NCI-H2107 (cell line): ENCODE measurements around the gene AP3S2.
"Not testable (repeated sequence)": the region's sequence is repeated elsewhere in the genome, so short reads cannot be mapped to it uniquely, and the experiment has no call there.

Experiments used
- DNase-seq: peaks from one replicate; lab custom pipeline; 2025; lab: John Stamatoyannopoulos, UW

AP3S2 gene

GRCh38 chr15:89799918-89800498 is 93.8 kb downstream of the AP3S2 start:
- no peak for DNase-seq

- DNase-seq, result no peak
Measured at GRCh38 chr15:89799011-89799911, 94.5 kb downstream of the AP3S2 start.

GRCh38 chr15:89797678-89798201 is 96.1 kb downstream of the AP3S2 start:
- DNase-seq, result no peak

- no peak for DNase-seq
Measured at GRCh38 chr15:89795996-89796395, 97.8 kb downstream of the AP3S2 start.

GRCh38 chr15:89794627-89795241 is 99.1 kb downstream of the AP3S2 start:
- no peak for DNase-seq

GRCh38 chr15:89792106-89792805 is 101.5 kb downstream of the AP3S2 start:
- DNase-seq, result no peak

GRCh38 chr15:89790661-89791060 is 103.1 kb downstream of the AP3S2 start:
- DNase-seq, result no peak

- no peak for DNase-seq
Measured at GRCh38 chr15:89790206-89790605, 103.6 kb downstream of the AP3S2 start.

GRCh38 chr15:89788585-89788984 is 105.2 kb downstream of the AP3S2 start:
- not testable (repeated sequence) for DNase-seq

GRCh38 chr15:89787944-89788343 is 105.8 kb downstream of the AP3S2 start:
- DNase-seq, result no peak

- DNase-seq, result no peak
Measured at GRCh38 chr15:89785774-89786140, 108.0 kb downstream of the AP3S2 start.

- no peak for DNase-seq
Measured at GRCh38 chr15:89785064-89785773, 108.6 kb downstream of the AP3S2 start.

GRCh38 chr15:89784686-89784960 is 109.2 kb downstream of the AP3S2 start:
- DNase-seq, result no peak

GRCh38 chr15:89783861-89784685 is 109.7 kb downstream of the AP3S2 start:
- DNase-seq, result no peak

GRCh38 chr15:89783111-89783860 is 110.5 kb downstream of the AP3S2 start:
- no peak for DNase-seq

GRCh38 chr15:89782619-89782950 is 111.2 kb downstream of the AP3S2 start:
- not testable (repeated sequence) for DNase-seq

GRCh38 chr15:89781891-89782618 is 111.7 kb downstream of the AP3S2 start:
- no peak for DNase-seq

- no peak for DNase-seq
Measured at GRCh38 chr15:89781055-89781454, 112.7 kb downstream of the AP3S2 start.

- no peak for DNase-seq
Measured at GRCh38 chr15:89780601-89781000, 113.2 kb downstream of the AP3S2 start.
